Smooth muscle cell (in vitro differentiated cells): Measurements from ENCODE around the gene ZBTB46. TPM values are rescaled to one million over a fixed set of nuclear protein-coding genes. Genes with fewer than 3 reads are reported as not detected.

Experiments
- DNase-seq: peaks from one replicate; lab custom pipeline; 2025; ENCODE audit not compliant: unreplicated experiment; lab: John Stamatoyannopoulos, UW
- H2AFZ ChIP-seq: fragments of 200-600 bp; sonication (generic); 2 replicates; pipeline ENCODE4 v1.6.0; 2016; ENCODE audit warnings: antibody characterized with exemption, low read depth, mild to moderate bottlenecking
- H3F3A ChIP-seq: fragments of 200-600 bp; sonication (generic); 2 replicates; pipeline ENCODE4 v1.6.0; 2017; ENCODE audit warnings: antibody characterized with exemption, low read depth
- H3K27ac ChIP-seq: fragments of 200-600 bp; sonication (generic); 2 replicates; pipeline ENCODE4 v1.5.1; 2016; ENCODE audit warnings: low read depth, mild to moderate bottlenecking
- H3K27me3 ChIP-seq: fragments of 200-600 bp; sonication (generic); 2 replicates; pipeline ENCODE4 v1.6.1; 2016; ENCODE audit warnings: low read depth, mild to moderate bottlenecking
- H3K36me3 ChIP-seq: fragments of 200-600 bp; sonication (generic); 2 replicates; pipeline ENCODE4 v1.5.1; 2016; ENCODE audit warnings: low read depth
- H3K4me1 ChIP-seq: fragments of 200-600 bp; sonication (generic); 2 replicates; pipeline ENCODE4 v1.5.1; 2016; ENCODE audit warnings: low read depth
- H3K4me2 ChIP-seq: fragments of 200-600 bp; sonication (generic); 2 replicates; pipeline ENCODE4 v1.6.0; 2016; ENCODE audit warnings: mild to moderate bottlenecking
- H3K4me3 ChIP-seq: fragments of 200-600 bp; sonication (generic); 2 replicates; pipeline ENCODE4 v1.5.1; 2016; ENCODE audit warnings: mild to moderate bottlenecking
- H3K79me2 ChIP-seq: fragments of 200-600 bp; sonication (generic); 2 replicates; pipeline ENCODE4 v1.6.0; 2016; ENCODE audit warnings: low read depth, mild to moderate bottlenecking
- H3K9ac ChIP-seq: fragments of 200-600 bp; sonication (generic); 2 replicates; pipeline ENCODE4 v1.6.0; 2016; ENCODE audit warnings: low read depth
- H3K9me3 ChIP-seq: fragments of 200-600 bp; sonication (generic); replicated peaks from 2 replicates; pipeline ENCODE4 v1.5.1; 2016; ENCODE audit warnings: low read depth
- H4K20me1 ChIP-seq: fragments of 200-600 bp; sonication (generic); 2 replicates; pipeline ENCODE4 v1.6.0; 2016; ENCODE audit warnings: low read depth
- WGBS: methylation state at CpG from one replicate; pipeline ENCODE4 v1.1.7; 2016; ENCODE audit warnings: low lambda C conversion rate; 5-methylcytosine and 5-hydroxymethylcytosine counted together
- polyA plus RNA-seq: library from polyadenylated mRNA; unstranded; fragments of >200 nt; fragmentation: Nextera tagmentation; extraction: Ambion mirVana; gene quantifications from 2 replicates; pipeline ENCODE4 v1.2.1, GENCODE V29; 2016
- total RNA-seq: library from RNA; depleted of rRNA; stranded (reverse); fragments of >200 nt; gene quantifications from 2 replicates; pipeline ENCODE4 v1.2.3, GENCODE V29; 2014
- TF ChIP-seq, protein P1 (sequence below): fragments of 200-600 bp; sonication (generic); IDR thresholded peaks from 2 replicates; pipeline ENCODE4 v1.5.1; 2017; ENCODE audit warnings: borderline replicate concordance, mild to moderate bottlenecking, antibody characterized with exemption; ENCODE audit not compliant: insufficient read depth, poor library complexity, severe bottlenecking

Gene ZBTB46
- total and polyA plus RNA-seq, 2 experiments from 2014 or later: 2.3 to 2.7 TPM

DNA sequence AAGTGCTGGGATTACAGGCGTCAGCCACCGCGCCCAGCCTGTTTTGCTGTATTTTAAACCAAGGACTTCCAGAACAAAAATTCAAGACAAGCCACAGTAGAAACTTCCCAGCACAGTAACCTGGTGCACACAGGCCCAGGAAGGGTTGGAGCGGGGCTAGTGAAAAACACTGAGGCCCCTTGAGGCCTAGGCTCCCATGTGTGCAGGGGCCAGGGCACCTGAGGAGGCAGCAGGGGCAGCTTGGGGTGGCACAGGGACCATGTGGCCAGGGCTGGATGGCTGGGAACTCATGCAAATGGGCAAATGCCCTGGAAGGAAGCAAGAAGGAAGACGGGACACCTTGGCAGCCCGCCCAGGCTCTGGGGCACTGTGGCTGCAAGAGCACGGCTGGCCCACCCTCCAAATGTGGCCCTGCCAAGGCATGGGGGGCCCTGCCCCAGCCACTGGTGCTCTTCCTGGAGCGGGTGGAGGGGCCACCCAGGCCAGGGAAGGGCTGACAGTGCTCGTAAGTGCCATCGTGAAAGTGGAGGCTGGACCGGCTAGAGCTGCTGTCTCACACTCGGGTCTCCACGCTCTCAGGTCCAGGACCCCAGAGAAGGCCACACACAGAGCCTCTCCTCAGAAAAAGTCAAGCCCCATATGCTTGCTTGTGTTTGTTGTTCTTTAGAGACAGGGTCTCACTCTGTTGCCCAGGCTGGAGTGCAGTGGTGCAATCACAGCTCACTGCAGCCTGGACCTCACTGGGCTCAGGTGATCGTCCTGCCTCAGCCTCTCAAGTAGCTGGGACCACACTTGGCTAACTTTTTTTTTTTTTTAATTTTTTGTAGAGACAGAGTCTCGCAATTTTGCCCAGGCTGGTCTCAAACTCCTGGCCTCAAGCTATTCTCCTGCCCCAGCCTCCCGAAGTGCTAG lies 81.2 kb downstream of the ZBTB46 start:
- no peaks in the 10 kb centered on the region for H3K27me3 ChIP-seq
- no peaks in the 10 kb centered on the region for H3K36me3 ChIP-seq
- H3F3A ChIP-seq: no peaks in the 10 kb centered on the region
- DNase-seq: no peak
- TF ChIP-seq, protein P1, sequence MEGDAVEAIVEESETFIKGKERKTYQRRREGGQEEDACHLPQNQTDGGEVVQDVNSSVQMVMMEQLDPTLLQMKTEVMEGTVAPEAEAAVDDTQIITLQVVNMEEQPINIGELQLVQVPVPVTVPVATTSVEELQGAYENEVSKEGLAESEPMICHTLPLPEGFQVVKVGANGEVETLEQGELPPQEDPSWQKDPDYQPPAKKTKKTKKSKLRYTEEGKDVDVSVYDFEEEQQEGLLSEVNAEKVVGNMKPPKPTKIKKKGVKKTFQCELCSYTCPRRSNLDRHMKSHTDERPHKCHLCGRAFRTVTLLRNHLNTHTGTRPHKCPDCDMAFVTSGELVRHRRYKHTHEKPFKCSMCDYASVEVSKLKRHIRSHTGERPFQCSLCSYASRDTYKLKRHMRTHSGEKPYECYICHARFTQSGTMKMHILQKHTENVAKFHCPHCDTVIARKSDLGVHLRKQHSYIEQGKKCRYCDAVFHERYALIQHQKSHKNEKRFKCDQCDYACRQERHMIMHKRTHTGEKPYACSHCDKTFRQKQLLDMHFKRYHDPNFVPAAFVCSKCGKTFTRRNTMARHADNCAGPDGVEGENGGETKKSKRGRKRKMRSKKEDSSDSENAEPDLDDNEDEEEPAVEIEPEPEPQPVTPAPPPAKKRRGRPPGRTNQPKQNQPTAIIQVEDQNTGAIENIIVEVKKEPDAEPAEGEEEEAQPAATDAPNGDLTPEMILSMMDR: no peak
- no peak overlapping the region for H3K4me3 ChIP-seq
- H3K4me1 ChIP-seq: no peaks in the 10 kb centered on the region
- no peak overlapping the region for H2AFZ ChIP-seq
- H3K9ac ChIP-seq: no peak overlapping the region
- no peak overlapping the region for H3K27ac ChIP-seq
- H3K9me3 ChIP-seq: no peaks in the 10 kb centered on the region
- no peaks in the 10 kb centered on the region for H3K79me2 ChIP-seq
- no peaks in the 10 kb centered on the region for H4K20me1 ChIP-seq
- no peak overlapping the region for H3K4me2 ChIP-seq
- WGBS: 98% methylated on average over 16 of the region's 16 CpGs

DNA sequence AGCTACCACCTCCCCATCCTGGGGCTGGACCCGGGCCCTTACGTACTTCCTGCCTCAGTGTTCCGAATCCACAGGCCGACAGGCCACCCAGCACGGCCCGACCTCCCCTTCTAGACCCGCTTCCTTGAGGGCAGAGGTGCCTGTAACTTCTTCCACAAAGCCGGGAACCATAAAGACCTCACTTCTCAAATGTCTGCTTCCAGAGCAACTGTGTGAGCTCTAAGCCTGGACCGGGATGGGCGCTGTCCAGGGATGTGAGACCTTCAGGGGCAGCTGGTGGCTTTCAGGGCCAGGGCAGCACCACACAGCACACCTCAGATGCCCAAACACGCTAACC lies 82.2 kb downstream of the ZBTB46 start:
- DNase-seq: no peak
- TF ChIP-seq, protein P1: no peak
- H3K27me3 ChIP-seq: no peaks in the 10 kb centered on the region
- no peaks in the 10 kb centered on the region for H4K20me1 ChIP-seq
- no peak overlapping the region for H3K27ac ChIP-seq
- peaks cover 3% of the 10 kb centered on the region for H3F3A ChIP-seq
- no peak overlapping the region for H2AFZ ChIP-seq
- H3K79me2 ChIP-seq: no peaks in the 10 kb centered on the region
- 85% methylated on average over 11 of the region's 11 CpGs for WGBS
- no peak overlapping the region for H3K4me3 ChIP-seq
- H3K4me1 ChIP-seq: no peaks in the 10 kb centered on the region
- H3K4me2 ChIP-seq: no peak overlapping the region
- H3K9me3 ChIP-seq: no peaks in the 10 kb centered on the region
- H3K9ac ChIP-seq: no peak overlapping the region
- H3K36me3 ChIP-seq: no peaks in the 10 kb centered on the region

DNA sequence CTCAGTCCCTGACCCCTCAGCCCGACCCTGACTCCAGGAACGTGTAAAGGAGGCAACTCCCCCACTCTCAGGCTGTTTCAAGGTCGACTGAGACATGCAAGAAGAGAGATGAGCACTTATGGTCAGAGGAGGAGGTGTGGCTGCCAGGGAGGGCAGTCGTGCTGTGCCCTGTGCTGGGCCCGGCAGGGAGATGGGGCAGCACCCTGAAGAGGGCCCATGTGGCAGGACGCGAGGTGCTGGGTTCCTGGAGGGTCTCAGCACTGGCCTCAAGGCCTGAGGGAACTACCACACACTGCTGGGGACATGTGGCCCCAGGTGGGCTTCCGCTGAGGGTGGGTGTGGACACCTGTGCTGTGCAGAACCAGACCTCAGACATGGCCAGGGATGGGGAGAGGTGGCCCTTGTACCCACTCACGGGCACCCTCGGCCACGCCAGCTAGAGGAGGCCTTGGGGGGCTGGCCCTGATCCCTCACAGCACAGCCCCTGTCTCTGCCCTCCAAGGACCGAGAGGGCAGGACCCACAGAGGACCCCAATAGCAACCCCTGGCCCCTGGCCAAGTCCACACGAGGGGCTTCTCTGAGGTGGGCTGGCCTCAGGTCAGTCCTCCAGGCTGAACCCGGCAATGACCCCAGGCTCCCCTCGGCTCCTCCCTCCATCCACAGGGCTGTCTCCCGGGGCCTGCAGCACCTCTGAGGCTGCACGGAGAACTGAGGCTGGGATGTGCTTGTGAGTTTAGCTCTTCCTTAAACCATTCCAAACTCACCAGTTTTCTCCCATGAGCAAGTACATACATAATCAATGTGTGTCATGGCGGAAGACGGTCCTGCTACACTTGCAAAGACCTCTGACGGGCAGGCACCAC lies 82.8 kb downstream of the ZBTB46 start:
- 87% methylated on average over 19 of the region's 20 CpGs for WGBS
- TF ChIP-seq, protein P1: no peak
- Histone ChIP-seq H4K20me1 (no peaks in the 10 kb centered on the region), H3K27me3 (no peaks in the 10 kb centered on the region), H3K4me2 (no peak overlapping the region), H3F3A (peaks cover 7% of the 10 kb centered on the region), H3K79me2 (no peaks in the 10 kb centered on the region), H3K9me3 (no peaks in the 10 kb centered on the region), H3K4me3 (no peak overlapping the region), H3K4me1 (no peaks in the 10 kb centered on the region), H2AFZ (no peak overlapping the region), H3K9ac (no peak overlapping the region), H3K36me3 (no peaks in the 10 kb centered on the region), H3K27ac (no peak overlapping the region)
- DNase-seq: no peak
